ENCODE measurements around the gene ORMDL1.

DNA sequence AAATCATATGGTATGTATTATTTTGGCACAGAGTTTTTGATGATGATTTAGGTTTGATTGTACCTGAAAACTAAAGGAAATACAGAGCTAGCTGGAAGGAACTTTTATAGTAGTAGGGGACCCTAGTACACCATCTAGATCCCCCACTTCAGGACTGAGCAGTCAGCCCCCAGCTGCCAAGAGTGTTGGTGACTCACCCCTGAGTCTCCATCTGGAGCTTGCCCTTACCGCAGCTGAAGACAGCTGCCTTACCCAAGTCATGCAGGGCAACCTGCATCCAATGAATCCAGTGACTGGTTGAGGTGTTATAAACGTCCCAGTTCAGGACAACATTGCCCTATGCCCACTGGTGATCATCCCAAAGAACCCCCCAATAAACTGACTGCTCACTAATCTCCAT lies 15.4 kb upstream of the ORMDL1 start:
- TF ChIP-seq, protein P1, sequence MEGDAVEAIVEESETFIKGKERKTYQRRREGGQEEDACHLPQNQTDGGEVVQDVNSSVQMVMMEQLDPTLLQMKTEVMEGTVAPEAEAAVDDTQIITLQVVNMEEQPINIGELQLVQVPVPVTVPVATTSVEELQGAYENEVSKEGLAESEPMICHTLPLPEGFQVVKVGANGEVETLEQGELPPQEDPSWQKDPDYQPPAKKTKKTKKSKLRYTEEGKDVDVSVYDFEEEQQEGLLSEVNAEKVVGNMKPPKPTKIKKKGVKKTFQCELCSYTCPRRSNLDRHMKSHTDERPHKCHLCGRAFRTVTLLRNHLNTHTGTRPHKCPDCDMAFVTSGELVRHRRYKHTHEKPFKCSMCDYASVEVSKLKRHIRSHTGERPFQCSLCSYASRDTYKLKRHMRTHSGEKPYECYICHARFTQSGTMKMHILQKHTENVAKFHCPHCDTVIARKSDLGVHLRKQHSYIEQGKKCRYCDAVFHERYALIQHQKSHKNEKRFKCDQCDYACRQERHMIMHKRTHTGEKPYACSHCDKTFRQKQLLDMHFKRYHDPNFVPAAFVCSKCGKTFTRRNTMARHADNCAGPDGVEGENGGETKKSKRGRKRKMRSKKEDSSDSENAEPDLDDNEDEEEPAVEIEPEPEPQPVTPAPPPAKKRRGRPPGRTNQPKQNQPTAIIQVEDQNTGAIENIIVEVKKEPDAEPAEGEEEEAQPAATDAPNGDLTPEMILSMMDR (IDR thresholded peaks at IDR 0.05) = no peak
- no peak for TF ChIP-seq FOXJ3 (CRISPR knock-in tag; IDR thresholded peaks at IDR 0.05; ENCODE audit: borderline replicate concordance)
- no peak for TF ChIP-seq IRF2 (CRISPR knock-in tag; IDR thresholded peaks at IDR 0.05; ENCODE audit: borderline replicate concordance, low read depth)
- TF ChIP-seq, protein P2, sequence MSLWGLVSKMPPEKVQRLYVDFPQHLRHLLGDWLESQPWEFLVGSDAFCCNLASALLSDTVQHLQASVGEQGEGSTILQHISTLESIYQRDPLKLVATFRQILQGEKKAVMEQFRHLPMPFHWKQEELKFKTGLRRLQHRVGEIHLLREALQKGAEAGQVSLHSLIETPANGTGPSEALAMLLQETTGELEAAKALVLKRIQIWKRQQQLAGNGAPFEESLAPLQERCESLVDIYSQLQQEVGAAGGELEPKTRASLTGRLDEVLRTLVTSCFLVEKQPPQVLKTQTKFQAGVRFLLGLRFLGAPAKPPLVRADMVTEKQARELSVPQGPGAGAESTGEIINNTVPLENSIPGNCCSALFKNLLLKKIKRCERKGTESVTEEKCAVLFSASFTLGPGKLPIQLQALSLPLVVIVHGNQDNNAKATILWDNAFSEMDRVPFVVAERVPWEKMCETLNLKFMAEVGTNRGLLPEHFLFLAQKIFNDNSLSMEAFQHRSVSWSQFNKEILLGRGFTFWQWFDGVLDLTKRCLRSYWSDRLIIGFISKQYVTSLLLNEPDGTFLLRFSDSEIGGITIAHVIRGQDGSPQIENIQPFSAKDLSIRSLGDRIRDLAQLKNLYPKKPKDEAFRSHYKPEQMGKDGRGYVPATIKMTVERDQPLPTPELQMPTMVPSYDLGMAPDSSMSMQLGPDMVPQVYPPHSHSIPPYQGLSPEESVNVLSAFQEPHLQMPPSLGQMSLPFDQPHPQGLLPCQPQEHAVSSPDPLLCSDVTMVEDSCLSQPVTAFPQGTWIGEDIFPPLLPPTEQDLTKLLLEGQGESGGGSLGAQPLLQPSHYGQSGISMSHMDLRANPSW (CRISPR knock-in tag; conservative IDR thresholded peaks at IDR 0.05; ENCODE audit: low read depth) = no peak
- TF ChIP-seq, protein P3, sequence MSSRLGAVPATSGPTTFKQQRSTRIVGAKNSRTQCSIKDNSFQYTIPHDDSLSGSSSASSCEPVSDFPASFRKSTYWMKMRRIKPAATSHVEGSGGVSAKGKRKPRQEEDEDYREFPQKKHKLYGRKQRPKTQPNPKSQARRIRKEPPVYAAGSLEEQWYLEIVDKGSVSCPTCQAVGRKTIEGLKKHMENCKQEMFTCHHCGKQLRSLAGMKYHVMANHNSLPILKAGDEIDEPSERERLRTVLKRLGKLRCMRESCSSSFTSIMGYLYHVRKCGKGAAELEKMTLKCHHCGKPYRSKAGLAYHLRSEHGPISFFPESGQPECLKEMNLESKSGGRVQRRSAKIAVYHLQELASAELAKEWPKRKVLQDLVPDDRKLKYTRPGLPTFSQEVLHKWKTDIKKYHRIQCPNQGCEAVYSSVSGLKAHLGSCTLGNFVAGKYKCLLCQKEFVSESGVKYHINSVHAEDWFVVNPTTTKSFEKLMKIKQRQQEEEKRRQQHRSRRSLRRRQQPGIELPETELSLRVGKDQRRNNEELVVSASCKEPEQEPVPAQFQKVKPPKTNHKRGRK (CRISPR knock-in tag; IDR thresholded peaks at IDR 0.05; ENCODE audit: borderline replicate concordance) = no peak
- TF ChIP-seq, protein P4, sequence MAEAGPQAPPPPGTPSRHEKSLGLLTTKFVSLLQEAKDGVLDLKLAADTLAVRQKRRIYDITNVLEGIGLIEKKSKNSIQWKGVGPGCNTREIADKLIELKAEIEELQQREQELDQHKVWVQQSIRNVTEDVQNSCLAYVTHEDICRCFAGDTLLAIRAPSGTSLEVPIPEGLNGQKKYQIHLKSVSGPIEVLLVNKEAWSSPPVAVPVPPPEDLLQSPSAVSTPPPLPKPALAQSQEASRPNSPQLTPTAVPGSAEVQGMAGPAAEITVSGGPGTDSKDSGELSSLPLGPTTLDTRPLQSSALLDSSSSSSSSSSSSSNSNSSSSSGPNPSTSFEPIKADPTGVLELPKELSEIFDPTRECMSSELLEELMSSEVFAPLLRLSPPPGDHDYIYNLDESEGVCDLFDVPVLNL (CRISPR knock-in tag; IDR thresholded peaks at IDR 0.05; ENCODE audit: borderline replicate concordance, low read depth) = no peak
- TF ChIP-seq, protein P5, sequence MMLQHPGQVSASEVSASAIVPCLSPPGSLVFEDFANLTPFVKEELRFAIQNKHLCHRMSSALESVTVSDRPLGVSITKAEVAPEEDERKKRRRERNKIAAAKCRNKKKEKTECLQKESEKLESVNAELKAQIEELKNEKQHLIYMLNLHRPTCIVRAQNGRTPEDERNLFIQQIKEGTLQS (CRISPR knock-in tag; conservative IDR thresholded peaks at IDR 0.05) = no peak
- no peak for TF ChIP-seq SMAD4 (CRISPR knock-in tag; IDR thresholded peaks at IDR 0.05)

Data from WTC11 (cell line).